Suprapubic skin (tissue), 4 donors: Measurements from ENCODE around the gene STXBP4.

Experiments used
- POLR2A ChIP-seq, 2 donors: fragments of 450-650 bp; IDR thresholded peaks; one replicate each; pipeline ENCODE4 v1.6.1; 2017; ENCODE audit warnings: antibody characterized with exemption in 2 of 2, mild to moderate bottlenecking in 2 of 2, moderate library complexity in 2 of 2
- POLR2AphosphoS5 ChIP-seq, 3 donors: sonication (generic); formaldehyde crosslinking; IDR thresholded peaks; one replicate each; pipeline ENCODE4 v1.6.1; 2017; ENCODE audit warnings: antibody characterized with exemption in 3 of 3
- TF ChIP-seq, protein P1 (sequence below), 2 donors: fragments of 200-600 bp in 1 of 2; fragments of 450-650 bp in 1 of 2; sonication (generic) in 1 of 2; IDR thresholded peaks; one replicate each; pipeline ENCODE4 v1.5.1; 2016 to 2019; ENCODE audit warnings: antibody characterized with exemption in 2 of 2, mild to moderate bottlenecking in 1 of 2, moderate library complexity in 1 of 2

DNA sequence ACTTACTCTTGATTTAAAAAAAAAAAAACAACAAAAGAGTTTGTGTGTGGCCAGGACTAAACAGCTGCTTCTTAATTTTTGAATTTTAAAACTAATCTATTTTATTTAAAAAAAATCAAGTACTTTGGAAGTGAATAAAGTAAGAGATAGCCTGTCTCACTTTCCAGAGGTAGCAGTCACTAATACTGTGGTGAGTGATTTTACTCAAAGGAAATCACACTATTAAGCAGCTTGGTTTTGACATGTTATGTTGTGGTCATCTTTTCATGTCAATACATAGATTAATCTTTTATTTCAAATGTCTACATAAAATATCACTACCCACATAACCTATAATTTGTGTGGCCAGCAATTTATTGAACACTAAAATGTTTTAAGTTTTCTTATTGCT, 194.0 kb downstream of the STXBP4 start:
- TF ChIP-seq POLR2A (IDR thresholded peaks at IDR 0.05) (no peak), POLR2AphosphoS5 (IDR thresholded peaks at IDR 0.05) (no peak)
- TF ChIP-seq, protein P1, sequence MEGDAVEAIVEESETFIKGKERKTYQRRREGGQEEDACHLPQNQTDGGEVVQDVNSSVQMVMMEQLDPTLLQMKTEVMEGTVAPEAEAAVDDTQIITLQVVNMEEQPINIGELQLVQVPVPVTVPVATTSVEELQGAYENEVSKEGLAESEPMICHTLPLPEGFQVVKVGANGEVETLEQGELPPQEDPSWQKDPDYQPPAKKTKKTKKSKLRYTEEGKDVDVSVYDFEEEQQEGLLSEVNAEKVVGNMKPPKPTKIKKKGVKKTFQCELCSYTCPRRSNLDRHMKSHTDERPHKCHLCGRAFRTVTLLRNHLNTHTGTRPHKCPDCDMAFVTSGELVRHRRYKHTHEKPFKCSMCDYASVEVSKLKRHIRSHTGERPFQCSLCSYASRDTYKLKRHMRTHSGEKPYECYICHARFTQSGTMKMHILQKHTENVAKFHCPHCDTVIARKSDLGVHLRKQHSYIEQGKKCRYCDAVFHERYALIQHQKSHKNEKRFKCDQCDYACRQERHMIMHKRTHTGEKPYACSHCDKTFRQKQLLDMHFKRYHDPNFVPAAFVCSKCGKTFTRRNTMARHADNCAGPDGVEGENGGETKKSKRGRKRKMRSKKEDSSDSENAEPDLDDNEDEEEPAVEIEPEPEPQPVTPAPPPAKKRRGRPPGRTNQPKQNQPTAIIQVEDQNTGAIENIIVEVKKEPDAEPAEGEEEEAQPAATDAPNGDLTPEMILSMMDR (IDR thresholded peaks at IDR 0.05) = no peak
